GM19193 (cell line): ENCODE measurements around the gene CD247.

Source experiments
- POLR2A ChIP-seq: IDR thresholded peaks from 4 replicates; pipeline ENCODE4 v1.6.1; 2011; ENCODE audit not compliant: insufficient read depth, insufficient read length; ENCODE audit errors: extremely low read depth

Gene CD247

GRCh38 chr1:167486090-167486824 lies 32.1 kb downstream of the CD247 start:
- no peak for TF ChIP-seq POLR2A

GRCh38 chr1:167484726-167485502 lies 33.4 kb downstream of the CD247 start:
- no peak for TF ChIP-seq POLR2A

GRCh38 chr1:167483790-167484189 lies 34.5 kb downstream of the CD247 start:
- TF ChIP-seq POLR2A = no peak

GRCh38 chr1:167482184-167482583 lies 36.1 kb downstream of the CD247 start:
- no peak for TF ChIP-seq POLR2A

- TF ChIP-seq POLR2A = no peak
Observed at GRCh38 chr1:167479331-167479979, 38.9 kb downstream of the CD247 start.

- TF ChIP-seq POLR2A = no peak
Observed at GRCh38 chr1:167477986-167478385, 40.3 kb downstream of the CD247 start.

GRCh38 chr1:167476061-167476460 lies 42.3 kb downstream of the CD247 start:
- no peak for TF ChIP-seq POLR2A

GRCh38 chr1:167474191-167474641 lies 44.1 kb downstream of the CD247 start:
- no peak for TF ChIP-seq POLR2A

- no peak for TF ChIP-seq POLR2A
Observed at GRCh38 chr1:167473761-167474160, 44.6 kb downstream of the CD247 start.

GRCh38 chr1:167472752-167473521 lies 45.4 kb downstream of the CD247 start:
- TF ChIP-seq POLR2A = no peak

- no peak for TF ChIP-seq POLR2A
Observed at GRCh38 chr1:167471568-167471967, 46.8 kb downstream of the CD247 start.

- TF ChIP-seq POLR2A = no peak
Observed at GRCh38 chr1:167469280-167469965, 48.9 kb downstream of the CD247 start.

- no peak for TF ChIP-seq POLR2A
Observed at GRCh38 chr1:167467752-167468151, 50.6 kb downstream of the CD247 start.

- TF ChIP-seq POLR2A = no peak
Observed at GRCh38 chr1:167467126-167467710, 51.1 kb downstream of the CD247 start.
